SIG-M5 (cell line): ENCODE measurements around the gene APH1B.

ENCODE experiments used
- DNase-seq: peaks from one replicate; lab custom pipeline; 2025; lab: John Stamatoyannopoulos, UW

APH1B gene

DNA sequence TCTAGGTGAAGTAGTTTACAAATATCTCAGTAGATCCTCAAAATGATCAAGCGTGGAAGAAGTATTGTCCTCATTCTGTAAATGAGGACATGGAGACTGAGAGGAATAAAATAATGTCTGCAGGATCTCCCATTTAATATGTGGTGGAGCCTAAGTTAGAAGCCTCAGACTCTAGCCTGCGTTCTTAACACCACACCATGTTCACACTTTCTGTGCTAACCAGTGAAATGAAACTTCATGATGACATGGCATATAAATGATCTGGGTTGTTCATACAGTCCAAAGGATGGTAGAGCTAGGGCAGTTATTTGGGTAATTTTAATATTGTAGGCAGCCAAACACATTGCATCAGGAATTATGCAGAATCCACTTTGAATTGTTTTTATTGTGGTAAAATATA, 25.1 kb upstream of the APH1B start:
- DNase-seq = no peak

DNA sequence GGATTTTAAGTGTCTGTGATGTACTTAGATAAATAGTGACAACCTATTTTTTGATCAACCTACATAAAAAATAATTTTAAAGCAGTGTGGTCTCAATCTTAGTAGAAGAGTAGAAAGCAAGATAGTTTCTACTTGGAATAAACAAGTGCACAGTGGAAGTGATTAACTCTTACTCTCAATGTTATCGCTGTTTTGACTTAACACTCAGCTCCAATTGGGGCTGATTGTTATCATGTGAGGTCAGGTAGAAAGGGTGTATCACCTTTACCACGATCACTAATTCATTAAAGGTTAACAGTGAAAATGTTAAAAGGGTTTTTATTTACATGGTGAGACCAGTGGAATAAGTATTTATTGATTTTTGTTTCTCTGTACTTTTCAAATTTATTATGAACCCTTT, 22.4 kb upstream of the APH1B start:
- DNase-seq = no peak

DNA sequence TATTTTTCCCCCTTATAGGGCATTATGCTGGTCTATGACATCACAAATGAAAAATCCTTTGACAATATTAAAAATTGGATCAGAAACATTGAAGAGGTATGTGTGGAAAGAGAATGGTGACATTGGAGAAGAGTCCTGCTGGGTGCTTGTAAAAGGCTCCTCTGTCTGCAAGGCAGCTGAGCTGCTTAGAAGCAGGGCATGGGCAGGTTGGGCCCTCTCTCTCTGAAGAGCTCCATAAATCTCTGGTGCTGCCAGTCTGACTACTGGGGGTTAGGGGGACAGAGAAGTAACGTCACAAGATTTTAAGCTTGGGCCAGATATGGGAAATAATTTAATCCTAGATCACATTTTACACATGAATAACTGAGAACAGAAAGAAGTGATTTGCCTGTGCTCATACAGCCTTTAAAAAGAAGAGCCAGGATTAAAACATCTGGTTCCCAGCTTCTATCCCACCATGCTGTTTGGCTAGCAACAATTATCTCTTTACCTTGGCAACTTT, 21.9 kb upstream of the APH1B start:
- DNase-seq = no peak

DNA sequence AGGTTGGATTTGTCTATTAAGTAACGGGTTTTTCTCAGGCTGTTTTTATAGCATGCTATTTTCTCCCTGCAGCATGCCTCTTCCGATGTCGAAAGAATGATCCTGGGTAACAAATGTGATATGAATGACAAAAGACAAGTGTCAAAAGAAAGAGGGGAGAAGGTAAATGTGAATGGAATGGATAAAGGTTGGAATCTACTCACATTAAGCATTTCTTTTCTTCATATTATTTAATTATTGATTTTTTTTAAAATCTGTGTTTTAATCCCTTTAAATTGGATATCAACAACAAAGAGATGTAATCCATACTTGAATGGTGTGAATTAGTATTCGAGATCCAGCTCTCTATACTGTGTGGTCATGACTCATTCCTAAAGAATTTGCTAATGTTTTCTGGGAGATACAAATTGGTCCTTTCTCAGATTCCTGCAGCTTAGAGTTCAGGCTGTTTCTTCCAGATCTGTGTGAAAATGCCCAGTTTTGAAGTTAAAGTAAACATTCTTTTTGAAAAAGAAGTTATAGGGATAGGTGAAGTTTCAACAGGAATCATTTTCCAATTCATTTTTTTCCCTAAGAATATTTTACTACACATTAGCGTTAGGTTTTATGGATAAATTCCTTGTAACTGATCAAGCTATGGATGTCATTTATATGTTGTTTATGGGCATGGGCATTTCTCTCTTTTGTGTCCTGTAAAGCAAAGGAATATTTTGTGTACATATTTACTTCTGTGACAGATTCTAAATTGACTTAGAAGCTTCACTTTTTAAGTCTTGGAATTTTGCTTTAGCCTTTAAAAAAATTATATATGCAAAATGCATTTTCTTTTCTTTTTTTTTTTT, 20.8 kb upstream of the APH1B start:
- no peak for DNase-seq

DNA sequence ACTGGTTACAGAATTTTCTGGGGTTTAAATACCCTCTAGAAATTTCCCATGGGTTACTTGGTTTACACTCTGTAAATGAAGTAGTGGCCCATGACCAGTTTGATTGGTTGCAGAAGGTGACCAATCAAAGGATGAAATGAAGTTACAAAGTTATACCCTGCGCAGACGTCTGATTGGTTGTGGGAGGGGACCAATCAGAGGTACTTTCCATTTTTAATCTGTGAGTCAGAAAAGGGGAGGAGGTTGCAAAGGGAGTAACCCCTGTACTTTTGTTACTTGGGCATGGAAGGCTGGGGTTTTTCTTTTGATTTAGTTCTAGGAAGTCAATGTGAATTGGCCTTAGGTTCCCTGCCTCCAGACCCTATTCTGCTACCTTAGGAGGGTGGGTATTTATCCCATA, 18.7 kb upstream of the APH1B start:
- no peak for DNase-seq

DNA sequence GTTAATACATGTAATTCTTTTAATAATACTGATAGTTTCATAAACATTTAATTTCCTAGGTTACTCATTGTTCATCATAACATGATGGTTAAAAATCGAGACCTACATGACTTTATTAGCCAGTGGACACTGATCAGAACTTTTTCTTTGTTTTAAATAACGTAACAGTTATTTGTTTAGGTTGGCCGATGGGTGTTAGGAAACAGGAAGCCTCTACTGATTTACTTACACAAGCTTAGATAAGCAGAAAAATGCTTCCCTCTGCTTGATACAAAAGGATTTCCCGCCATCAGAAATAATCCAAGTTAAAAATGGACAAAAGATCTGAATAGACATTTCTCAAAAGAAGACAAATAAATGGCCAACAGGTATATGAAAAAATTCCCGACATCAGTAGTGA, 16.6 kb upstream of the APH1B start:
- no peak for DNase-seq

DNA sequence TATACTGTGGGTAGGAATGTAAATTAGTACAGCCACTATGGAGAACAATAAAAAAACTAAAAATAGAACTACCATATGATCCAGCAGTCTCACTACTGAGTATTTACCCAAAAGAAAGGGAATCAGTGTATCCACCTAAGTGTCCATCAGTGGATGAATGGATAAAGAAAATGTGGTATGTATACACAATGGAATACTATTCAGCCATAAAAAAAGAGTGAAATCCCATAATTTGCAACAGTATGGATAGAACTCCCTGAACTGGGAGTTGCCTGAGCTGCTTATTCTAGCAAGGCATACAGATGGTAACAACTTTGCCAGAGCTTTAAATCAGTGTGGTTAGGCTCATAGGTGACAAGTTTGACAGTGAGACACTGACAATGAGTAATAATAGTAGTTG, 16.1 kb upstream of the APH1B start:
- DNase-seq = no peak

DNA sequence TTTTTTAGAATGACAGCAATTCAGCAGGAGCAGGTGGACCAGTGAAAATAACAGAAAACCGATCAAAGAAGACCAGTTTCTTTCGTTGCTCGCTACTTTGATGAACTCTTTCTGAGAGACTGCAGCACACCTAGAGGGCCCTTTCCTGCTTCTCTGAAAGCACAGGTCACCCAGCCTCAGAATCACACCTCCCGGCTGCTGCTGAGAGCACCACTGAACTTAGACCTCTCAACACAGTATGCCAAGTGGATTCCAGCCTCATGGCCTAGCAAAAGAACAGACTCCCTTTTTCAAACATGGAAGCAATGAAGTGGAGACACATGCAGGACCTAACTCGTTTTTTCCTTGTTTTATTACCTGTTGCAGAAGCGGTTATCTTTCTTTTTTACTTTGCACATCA, 13.9 kb upstream of the APH1B start:
- DNase-seq = no peak

DNA sequence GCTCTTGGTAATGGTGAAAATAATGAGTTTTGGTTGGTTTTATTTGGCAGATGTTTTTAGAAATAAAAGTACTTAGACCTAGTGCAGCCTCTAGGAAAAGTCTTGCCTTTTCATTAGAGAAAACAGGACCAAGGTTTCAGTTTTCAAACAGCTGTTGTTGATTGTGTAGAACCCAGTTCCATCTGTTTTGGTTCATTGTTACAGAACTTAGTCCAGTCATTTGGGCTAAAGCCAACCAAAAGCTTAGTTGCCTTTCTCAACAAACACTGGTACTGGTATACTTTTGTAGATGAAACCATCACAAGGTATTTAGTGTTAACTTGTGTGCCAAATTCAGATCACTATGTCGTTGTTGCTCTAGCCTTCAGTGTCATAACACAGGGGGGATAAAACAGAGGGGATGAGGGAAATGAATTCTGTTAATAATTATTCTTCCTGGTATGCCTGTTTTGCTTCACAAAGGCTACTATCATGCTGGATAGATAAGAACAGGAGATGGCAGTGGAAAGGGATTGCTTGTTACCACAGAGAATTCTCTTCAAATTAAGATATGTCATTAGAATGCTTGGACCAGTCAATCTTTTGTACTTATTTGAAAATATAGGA, 12.6 kb upstream of the APH1B start:
- no peak for DNase-seq

DNA sequence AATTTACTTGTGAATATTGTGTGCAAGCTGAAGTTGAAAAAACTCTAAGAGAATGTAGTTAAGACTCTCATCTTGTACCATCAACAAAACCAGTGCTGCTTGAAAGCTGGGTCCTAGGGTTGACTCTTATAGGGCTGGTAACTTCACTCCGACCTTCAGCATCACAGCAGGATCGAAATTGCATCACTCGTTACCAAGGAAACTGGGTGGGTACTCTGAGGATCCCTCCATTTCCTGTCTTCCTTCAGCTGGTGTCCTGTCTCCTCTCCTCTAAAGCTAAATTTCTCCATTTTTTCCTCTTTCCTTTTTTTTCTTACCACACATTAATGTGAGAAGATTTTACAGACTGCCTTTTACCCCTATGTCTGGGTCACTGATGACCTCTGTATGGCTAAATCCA, 3.0 kb upstream of the APH1B start:
- no peak for DNase-seq

DNA sequence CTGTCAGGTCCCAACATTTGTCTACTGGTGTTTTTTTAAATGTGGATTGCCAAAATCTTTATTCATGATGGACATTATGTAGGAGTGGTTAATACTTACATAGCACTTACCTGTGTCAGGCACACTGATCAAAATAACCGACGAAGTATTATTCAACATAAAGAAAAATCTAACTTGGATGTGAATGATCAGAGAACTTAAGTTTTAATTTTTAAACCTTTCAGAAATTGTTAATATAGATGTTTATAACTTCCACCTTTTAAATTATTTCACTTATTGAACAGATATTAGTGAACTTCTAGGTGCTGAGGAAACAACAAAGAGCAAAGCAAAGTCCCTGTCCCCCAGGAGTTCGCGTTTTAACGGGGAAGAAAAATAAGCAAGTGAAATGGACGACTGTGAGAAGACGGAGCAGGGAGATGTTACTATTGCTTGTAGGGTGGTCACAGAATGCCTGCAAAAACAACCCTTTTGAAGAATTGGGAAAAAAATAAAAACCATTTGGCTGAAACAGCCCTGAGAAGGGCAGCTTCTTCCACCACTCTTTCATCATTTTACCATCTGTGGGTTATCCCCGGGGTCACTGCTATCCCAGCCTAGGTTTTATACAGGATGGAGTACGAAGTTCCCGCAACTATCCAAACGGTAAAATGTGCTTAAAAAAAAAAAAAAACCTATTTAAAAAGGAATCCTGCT, 915 bp upstream of the APH1B start:
- no peak for DNase-seq

DNA sequence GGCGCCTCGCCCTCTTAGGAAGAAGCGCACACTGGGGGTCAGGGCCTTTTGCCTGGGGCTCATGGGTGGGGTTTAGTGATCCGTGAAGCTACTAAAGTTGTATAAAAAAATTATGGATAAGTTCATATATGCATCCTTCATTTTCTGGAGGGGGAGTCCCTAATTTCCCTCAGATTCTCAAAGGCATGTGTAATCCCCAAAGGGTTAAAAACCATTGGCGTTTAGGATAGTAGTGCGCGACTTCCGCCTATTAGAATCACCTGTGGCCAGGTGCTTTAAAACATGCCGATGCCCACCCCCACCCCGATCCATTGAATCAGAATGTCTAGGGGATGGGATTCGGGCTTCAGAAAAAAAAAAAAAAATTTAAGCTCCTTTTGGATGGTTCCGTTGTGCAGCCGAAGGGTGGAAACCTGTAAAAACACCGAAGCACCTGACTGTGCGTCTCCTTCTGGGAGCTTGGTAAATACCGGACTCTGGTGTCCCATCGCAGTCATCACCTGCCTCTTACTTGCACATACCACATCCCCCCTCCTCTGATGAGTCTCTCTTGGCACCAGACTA, 570 bp downstream of the APH1B start:
- no peak for DNase-seq

DNA sequence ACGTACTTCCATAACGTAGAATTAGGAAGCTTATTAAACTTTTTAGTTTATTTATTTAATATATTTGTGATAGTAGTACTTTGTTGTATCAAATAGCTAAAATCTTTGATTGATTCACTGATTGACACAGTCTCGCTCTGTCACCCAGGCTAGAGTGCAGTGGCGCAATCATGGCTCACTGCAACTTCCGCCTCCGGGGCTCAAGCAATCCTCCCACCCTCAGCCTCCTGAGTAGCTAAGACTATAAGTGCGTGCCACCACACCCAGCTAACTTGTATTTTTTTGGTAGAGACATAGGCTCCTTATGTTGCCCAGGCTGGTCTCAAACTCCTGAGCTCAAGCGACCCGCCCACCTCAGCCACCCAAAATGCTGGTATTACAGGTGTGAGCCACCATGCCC, 5.7 kb downstream of the APH1B start:
- no peak for DNase-seq

DNA sequence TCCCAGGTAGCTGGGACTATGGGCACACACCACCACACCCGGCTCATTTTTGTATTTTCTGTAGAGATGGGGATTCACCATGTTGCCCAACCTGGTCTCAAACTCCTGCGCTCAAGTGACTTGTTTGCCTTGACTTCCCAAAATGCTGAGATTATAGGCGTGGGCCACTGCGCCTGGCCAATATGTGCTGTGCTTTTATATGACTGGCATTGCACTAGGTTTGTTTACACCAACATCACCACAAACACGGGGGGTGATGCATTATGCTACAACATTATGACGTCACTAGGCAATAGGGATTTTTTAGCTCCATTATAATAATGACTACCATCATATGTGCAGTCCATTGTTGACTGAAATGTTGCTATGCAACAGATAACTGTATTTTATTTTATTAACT, 6.9 kb downstream of the APH1B start:
- no peak for DNase-seq

DNA sequence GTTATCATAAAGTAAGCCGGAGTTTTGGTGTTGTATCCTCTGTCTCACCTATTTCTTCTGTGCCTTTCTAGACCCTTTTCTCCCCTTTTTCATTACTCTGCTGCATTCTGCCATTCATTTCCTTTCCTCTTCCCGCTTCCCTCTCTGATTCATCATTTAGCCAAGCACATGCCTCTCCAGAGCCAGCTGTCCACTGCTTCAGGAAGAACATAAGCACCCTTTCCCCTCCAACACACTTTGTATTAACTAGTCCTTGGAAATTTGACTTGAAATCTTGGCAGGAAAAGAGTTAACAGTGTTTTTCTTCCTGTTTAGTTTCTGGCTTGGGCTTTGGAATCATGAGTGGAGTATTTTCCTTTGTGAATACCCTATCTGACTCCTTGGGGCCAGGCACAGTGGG, 9.7 kb downstream of the APH1B start:
- DNase-seq = no peak

DNA sequence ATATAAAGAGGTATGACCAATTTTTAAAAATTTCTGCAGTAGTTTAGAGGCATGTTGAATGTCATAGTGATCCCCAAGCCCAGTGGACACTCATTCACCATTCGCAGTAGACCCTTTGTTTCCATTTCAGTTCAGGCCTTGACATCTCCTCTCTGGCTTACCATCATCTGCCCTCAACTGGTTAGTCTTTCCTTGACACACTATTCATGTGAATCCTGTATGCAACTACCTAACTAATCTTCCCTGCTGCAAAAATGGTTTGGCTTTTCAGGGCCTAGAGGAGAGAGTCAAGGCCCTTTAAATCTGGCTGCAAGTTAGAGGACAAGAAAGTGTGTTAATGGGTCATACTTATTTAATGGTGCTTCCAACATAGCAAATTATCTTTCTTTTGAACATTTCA, 10.9 kb downstream of the APH1B start:
- DNase-seq = no peak

DNA sequence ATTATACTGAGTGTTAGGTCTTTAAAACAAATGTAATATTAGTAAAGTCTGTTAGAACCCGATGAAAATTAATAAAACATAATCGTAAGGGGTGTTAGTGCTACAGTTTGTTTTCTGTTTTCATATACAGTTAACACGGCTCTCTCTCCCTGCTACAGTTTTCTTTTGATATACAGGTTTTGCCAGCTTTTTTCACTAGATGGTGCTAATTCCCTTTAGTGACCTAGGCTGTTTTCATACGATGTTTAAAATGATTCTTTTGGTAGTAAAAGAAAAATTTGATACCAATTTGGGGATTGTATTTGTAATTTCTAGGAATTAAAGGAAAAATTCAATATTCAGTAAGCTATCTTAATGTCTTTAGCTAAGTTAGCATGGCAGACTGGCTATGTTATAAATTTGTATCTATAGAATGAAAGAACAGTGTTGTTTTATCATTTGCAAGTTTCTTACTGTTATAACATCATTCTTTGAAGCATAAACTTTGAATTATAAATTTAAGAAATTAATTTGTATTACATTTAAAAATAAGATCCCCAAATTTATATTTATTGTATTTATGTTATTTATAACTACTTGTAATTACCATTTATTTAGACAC, 11.5 kb downstream of the APH1B start:
- DNase-seq = no peak

DNA sequence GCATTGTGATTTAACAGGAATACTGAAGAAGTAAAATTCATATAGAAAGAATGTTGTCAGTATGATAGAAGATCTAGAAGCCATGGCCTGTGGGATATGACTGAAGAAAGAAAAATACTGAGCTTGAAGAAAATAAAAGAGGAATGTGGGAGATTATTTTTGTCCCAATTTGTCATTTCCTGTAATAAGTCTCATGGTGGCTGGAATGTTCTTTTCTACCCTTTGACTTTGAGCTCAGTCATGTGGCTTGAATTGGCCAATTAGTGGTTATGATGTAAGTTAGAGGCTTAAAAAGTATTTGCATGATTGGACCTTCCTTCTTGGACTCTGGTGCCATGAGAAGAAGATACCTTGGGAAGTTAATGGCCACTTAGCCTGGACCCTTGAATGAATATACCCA, 14.1 kb downstream of the APH1B start:
- DNase-seq = no peak

DNA sequence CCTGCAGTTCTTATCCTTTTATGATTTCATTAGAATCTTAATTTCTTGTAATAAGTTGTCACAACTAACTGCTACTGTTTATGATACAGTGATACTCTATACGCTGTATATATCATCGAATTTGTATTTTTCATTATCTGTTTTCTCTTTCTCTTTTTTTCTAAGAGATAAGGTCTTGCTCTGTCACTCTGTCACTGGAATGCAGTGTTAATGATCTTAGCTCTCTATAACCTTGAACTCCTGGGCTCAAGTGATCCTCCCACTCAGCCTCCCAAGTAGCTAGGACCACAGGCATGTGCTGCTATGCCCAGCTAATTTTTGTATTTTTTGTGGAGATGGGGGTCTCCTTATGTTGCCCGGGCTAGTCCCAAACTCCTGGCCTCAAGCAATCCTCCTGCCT, 14.8 kb downstream of the APH1B start:
- no peak for DNase-seq

DNA sequence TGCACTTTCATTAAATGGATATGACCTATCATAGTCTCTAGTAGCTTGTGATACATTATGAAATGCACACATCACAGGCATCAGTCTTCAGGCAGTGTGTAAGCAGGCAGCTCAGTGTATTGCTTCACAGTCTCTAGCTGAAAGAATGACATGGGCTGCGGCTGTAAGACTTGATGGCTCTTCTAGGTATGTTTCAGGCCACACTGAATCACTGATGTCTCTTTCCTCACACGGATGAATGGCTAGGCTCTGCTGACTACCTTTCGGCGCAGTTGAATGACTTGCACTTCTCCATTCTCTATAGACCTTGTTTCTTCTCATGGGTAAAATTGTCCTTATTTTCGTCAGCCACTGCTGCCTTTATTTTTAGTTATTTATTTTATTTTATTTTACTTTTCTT, 15.4 kb downstream of the APH1B start:
- no peak for DNase-seq

DNA sequence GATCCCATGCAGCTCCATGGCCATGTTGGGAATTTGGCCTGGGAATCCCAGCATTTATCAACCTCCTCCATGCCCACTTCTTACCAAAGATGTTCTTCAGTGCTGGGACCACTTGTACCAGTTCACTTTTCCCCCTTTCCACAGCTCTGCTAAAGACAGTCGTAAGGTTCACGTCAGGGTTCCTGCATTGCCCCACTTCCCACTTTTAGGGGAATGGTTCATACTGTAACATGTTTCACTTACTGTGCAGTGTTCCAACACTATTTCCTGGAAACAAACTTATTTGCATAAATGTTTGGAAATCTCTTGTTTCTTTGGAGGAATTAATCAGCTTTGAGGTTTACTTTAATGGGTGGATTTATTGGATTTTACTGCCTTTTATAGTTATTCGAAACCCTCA, 17.0 kb downstream of the APH1B start:
- no peak for DNase-seq

DNA sequence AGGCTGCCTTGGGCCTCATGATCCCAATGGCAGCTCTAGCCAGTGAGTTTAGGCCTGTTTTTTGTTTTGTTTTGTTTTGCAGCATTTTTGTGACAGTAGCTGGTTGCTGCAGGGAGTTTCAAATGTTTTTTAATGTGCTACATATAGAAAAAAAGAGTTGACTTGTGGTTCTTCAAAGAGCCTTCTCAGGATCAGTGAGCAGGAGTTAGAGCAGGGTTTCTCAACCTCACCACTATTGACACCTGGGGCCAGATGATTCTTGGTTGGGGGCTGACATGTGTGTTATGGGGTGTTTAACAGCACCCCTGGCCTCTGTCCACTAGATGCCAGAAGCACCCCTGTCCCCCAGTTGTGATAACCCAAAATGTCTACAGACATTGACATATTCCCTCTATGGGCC, 17.9 kb downstream of the APH1B start:
- DNase-seq = no peak

DNA sequence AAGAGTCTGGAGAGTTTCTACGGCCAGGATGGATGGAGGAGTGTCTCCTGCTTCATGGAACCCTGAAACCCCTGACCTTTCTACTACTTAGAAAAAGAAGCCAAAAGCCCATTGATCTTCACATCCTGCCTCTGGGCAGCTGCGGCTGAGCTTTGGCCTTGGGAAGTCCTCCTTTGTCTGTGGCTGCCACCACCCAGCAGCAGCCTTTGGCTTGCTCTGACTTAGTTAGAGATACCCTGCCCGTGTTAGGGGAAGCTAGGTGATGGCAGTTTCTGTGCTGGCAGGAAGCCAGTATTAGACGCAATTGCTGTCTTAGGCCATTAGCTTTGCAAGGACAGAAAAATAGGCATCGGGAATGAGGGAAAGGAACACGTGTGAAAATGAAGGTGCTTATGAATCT, 18.8 kb downstream of the APH1B start:
- no peak for DNase-seq
